Prostate gland (tissue), 2 donors: ENCODE measurements around the gene TRA2B.

Source experiments
- POLR2A ChIP-seq: fragments of 450-650 bp; IDR thresholded peaks from one replicate; pipeline ENCODE4 v1.6.1; 2016; ENCODE audit warnings: antibody characterized with exemption, mild to moderate bottlenecking
- POLR2AphosphoS5 ChIP-seq: sonication (generic); formaldehyde crosslinking; IDR thresholded peaks from one replicate; pipeline ENCODE4 v1.6.1; 2017; ENCODE audit warnings: antibody characterized with exemption
- TF ChIP-seq, protein P1 (sequence below), 4 experiments: fragments of 200-600 bp in 2 of 4; fragments of 450-650 bp in 2 of 4; sonication (generic) in 2 of 4; IDR thresholded peaks; 1 replicate in 3 of 4; 2 replicates in 1 of 4; pipeline ENCODE4 v1.5.1; 2016 to 2019; ENCODE audit warnings: antibody characterized with exemption in 4 of 4, mild to moderate bottlenecking in 2 of 4, moderate library complexity in 2 of 4

DNA sequence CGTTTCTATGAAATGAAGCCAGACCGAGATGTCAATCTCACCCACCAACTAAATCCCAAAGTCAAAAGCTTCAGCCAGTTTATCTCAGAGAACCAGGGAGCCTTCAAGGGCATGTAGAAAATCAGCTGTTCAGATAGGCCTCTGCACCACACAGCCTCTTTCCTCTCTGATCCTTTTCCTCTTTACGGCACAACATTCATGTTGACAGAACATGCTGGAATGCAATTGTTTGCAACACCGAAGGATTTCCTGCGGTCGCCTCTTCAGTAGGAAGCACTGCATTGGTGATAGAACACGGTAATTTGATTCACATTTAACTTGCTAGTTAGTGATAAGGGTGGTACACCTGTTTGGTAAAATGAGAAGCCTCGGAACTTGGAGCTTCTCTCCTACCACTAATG is 41.9 kb upstream of the TRA2B start:
- TF ChIP-seq POLR2A (no peak), POLR2AphosphoS5 (no peak)
- TF ChIP-seq, protein P1, sequence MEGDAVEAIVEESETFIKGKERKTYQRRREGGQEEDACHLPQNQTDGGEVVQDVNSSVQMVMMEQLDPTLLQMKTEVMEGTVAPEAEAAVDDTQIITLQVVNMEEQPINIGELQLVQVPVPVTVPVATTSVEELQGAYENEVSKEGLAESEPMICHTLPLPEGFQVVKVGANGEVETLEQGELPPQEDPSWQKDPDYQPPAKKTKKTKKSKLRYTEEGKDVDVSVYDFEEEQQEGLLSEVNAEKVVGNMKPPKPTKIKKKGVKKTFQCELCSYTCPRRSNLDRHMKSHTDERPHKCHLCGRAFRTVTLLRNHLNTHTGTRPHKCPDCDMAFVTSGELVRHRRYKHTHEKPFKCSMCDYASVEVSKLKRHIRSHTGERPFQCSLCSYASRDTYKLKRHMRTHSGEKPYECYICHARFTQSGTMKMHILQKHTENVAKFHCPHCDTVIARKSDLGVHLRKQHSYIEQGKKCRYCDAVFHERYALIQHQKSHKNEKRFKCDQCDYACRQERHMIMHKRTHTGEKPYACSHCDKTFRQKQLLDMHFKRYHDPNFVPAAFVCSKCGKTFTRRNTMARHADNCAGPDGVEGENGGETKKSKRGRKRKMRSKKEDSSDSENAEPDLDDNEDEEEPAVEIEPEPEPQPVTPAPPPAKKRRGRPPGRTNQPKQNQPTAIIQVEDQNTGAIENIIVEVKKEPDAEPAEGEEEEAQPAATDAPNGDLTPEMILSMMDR (IDR thresholded peaks at IDR 0.05) = no peak
